Omental fat pad (tissue), 4 donors: ENCODE data around the gene ROBO2. TPM values are rescaled to one million over a fixed set of nuclear protein-coding genes. Genes with fewer than 3 reads are reported as not detected.

Source experiments
- ATAC-seq: fragments of 150-250 bp; one replicate; pipeline ENCODE4 v1.9.1; 2016; ENCODE audit warnings: mild to moderate bottlenecking, moderate library complexity; ENCODE audit not compliant: low FRiP score
- DNase-seq: peaks from one replicate; pipeline ENCODE4 v3.0.0-alpha.2; 2019; ENCODE audit warnings: low spot score
- CTCF ChIP-seq, 3 donors: fragments of 450-650 bp; IDR thresholded peaks; one replicate each; pipeline ENCODE4 v1.5.1; 2016 to 2017; ENCODE audit warnings: antibody characterized with exemption in 3 of 3, mild to moderate bottlenecking in 3 of 3, moderate library complexity in 2 of 3
- total RNA-seq, 4 donors: library from RNA; depleted of rRNA; stranded (reverse); fragments of >200 nt; gene quantifications; one replicate each; pipeline ENCODE4 v1.1.0, GENCODE V29; 2016

The ROBO2 gene
- total RNA-seq, 4 donors from 2014 or later, result 0.12 to 1.3 (median 1.1) TPM

GRCh38 chr3:77342688-77343087 is 302.8 kb downstream of the ROBO2 start:
- no peak for TF ChIP-seq CTCF (IDR thresholded peaks at IDR 0.05)
- ATAC-seq, result no peak
- no peak for DNase-seq

GRCh38 chr3:77345009-77345408 is 305.1 kb downstream of the ROBO2 start:
- ATAC-seq (no peak), DNase-seq (no peak)
- TF ChIP-seq CTCF (IDR thresholded peaks at IDR 0.05), result no peak

- DNase-seq, result no peak
- ATAC-seq, result no peak
- no peak for TF ChIP-seq CTCF (IDR thresholded peaks at IDR 0.05)
These were observed 308.5 kb downstream of the ROBO2 start for GRCh38 chr3:77348244-77348855.

- DNase-seq (no peak), ATAC-seq (no peak)
- TF ChIP-seq CTCF (IDR thresholded peaks at IDR 0.05), result no peak
These were observed 315.1 kb downstream of the ROBO2 start for GRCh38 chr3:77354958-77355357.

GRCh38 chr3:77362936-77363335 is 323.0 kb downstream of the ROBO2 start:
- TF ChIP-seq CTCF (IDR thresholded peaks at IDR 0.05), result no peak
- DNase-seq (no peak), ATAC-seq (no peak)

GRCh38 chr3:77365152-77365551 is 325.3 kb downstream of the ROBO2 start:
- no peak for ATAC-seq
- no peak for TF ChIP-seq CTCF (IDR thresholded peaks at IDR 0.05)

GRCh38 chr3:77370413-77370812 is 330.5 kb downstream of the ROBO2 start:
- ATAC-seq (no peak), DNase-seq (no peak)
- no peak for TF ChIP-seq CTCF (IDR thresholded peaks at IDR 0.05)

More at GRCh38 chr3:77365152-77365551, 325.3 kb downstream of the ROBO2 start:
- DNase-seq, result no peak
